Suprapubic skin (tissue), 4 donors: ENCODE results near the gene SEC22A. TPM values are rescaled to one million over a fixed set of nuclear protein-coding genes. Genes with fewer than 3 reads are reported as not detected.

Source experiments
- DNase-seq, 2 donors: peaks; one replicate each; pipeline ENCODE4 v3.0.0-alpha.2; 2019; ENCODE audit warnings: low spot score in 2 of 2
- H3K27ac ChIP-seq: fragments of 200-600 bp; sonication (generic); one replicate; pipeline ENCODE4 v1.5.1; 2019
- H3K27me3 ChIP-seq: fragments of 200-600 bp; sonication (generic); one replicate; pipeline ENCODE4 v1.5.1; 2019
- H3K36me3 ChIP-seq: fragments of 200-600 bp; sonication (generic); one replicate; pipeline ENCODE4 v1.5.1; 2019
- H3K4me1 ChIP-seq: fragments of 200-600 bp; sonication (generic); one replicate; pipeline ENCODE4 v1.5.1; 2019
- H3K4me3 ChIP-seq: fragments of 200-600 bp; sonication (generic); one replicate; pipeline ENCODE4 v1.5.1; 2019; ENCODE audit warnings: mild to moderate bottlenecking
- H3K9me3 ChIP-seq: fragments of 200-600 bp; sonication (generic); one replicate; pipeline ENCODE4 v1.5.1; 2019
- CTCF ChIP-seq, 2 donors: fragments of 200-600 bp in 1 of 2; fragments of 450-650 bp in 1 of 2; sonication (generic) in 1 of 2; IDR thresholded peaks; one replicate each; pipeline ENCODE4 v1.5.1; 2016 to 2019; ENCODE audit warnings: antibody characterized with exemption in 2 of 2, mild to moderate bottlenecking in 1 of 2, moderate library complexity in 1 of 2
- EP300 ChIP-seq: sonication (generic); formaldehyde crosslinking; IDR thresholded peaks from one replicate; pipeline ENCODE4 v1.6.1; 2017; ENCODE audit warnings: antibody characterized with exemption
- POLR2A ChIP-seq, 2 donors: fragments of 450-650 bp; IDR thresholded peaks; one replicate each; pipeline ENCODE4 v1.6.1; 2017; ENCODE audit warnings: antibody characterized with exemption in 2 of 2, mild to moderate bottlenecking in 2 of 2, moderate library complexity in 2 of 2
- POLR2AphosphoS5 ChIP-seq, 3 donors: sonication (generic); formaldehyde crosslinking; IDR thresholded peaks; one replicate each; pipeline ENCODE4 v1.6.1; 2017; ENCODE audit warnings: antibody characterized with exemption in 3 of 3
- WGBS: methylation state at CpG from one replicate; pipeline ENCODE4 v1.1.5; 2018; 5-methylcytosine and 5-hydroxymethylcytosine counted together
- total RNA-seq, 4 donors: library from RNA; depleted of rRNA; stranded (reverse); fragments of >200 nt; gene quantifications; one replicate each; pipeline ENCODE4 v1.1.0, GENCODE V29; 2016

The SEC22A gene
- total RNA-seq, 4 donors from 2014 or later: 20.1 to 43.1 (median 28.7) TPM

- H3K27ac ChIP-seq: no peak overlapping the region
- H3K4me3 ChIP-seq: no peak overlapping the region
- H3K9me3 ChIP-seq: peaks cover 3% of the 10 kb centered on the region
- H3K4me1 ChIP-seq: no peaks in the 10 kb centered on the region
- H3K27me3 ChIP-seq: no peaks in the 10 kb centered on the region
- no peak for DNase-seq
- TF ChIP-seq CTCF (IDR thresholded peaks at IDR 0.05) (no peak), POLR2A (IDR thresholded peaks at IDR 0.05) (no peak), POLR2AphosphoS5 (IDR thresholded peaks at IDR 0.05) (no peak), EP300 (no peak)
- H3K36me3 ChIP-seq: no peaks in the 10 kb centered on the region
- 92% methylated on average over 21 of the region's 23 CpGs for WGBS
Observed at GRCh38 chr3:123290962-123291361, 89.2 kb downstream of the SEC22A start.

GRCh38 chr3:123291404-123291803 lies 89.7 kb downstream of the SEC22A start:
- no peaks in the 10 kb centered on the region for H3K4me1 ChIP-seq
- no peaks in the 10 kb centered on the region for H3K27me3 ChIP-seq
- 77% methylated on average over 7 of the region's 7 CpGs for WGBS

GRCh38 chr3:123292321-123293310 lies 90.9 kb downstream of the SEC22A start:
- TF ChIP-seq EP300: no peak
- TF ChIP-seq CTCF (IDR thresholded peaks at IDR 0.05): no peak
- TF ChIP-seq POLR2A (IDR thresholded peaks at IDR 0.05): no peak
- no peak for TF ChIP-seq POLR2AphosphoS5 (IDR thresholded peaks at IDR 0.05)
- Histone ChIP-seq H3K9me3 (peaks cover 3% of the 10 kb centered on the region), H3K27me3 (no peaks in the 10 kb centered on the region), H3K4me1 (no peaks in the 10 kb centered on the region), H3K27ac (no peak overlapping the region), H3K4me3 (no peak overlapping the region), H3K36me3 (no peaks in the 10 kb centered on the region)
- no peak for DNase-seq
- 79% methylated on average over 3 of the region's 15 CpGs for WGBS

More at GRCh38 chr3:123291404-123291803, 89.7 kb downstream of the SEC22A start:
- Histone ChIP-seq H3K36me3 (no peaks in the 10 kb centered on the region), H3K4me3 (no peak overlapping the region), H3K9me3 (peaks cover 3% of the 10 kb centered on the region), H3K27ac (no peak overlapping the region)
- TF ChIP-seq POLR2A (IDR thresholded peaks at IDR 0.05): no peak
- TF ChIP-seq POLR2AphosphoS5 (IDR thresholded peaks at IDR 0.05): no peak
- TF ChIP-seq CTCF (IDR thresholded peaks at IDR 0.05): no peak
- no peak for TF ChIP-seq EP300
- DNase-seq: no peak

- Histone ChIP-seq H3K27me3 (no peaks in the 10 kb centered on the region), H3K36me3 (no peaks in the 10 kb centered on the region), H3K9me3 (peaks cover 3% of the 10 kb centered on the region), H3K4me1 (no peaks in the 10 kb centered on the region), H3K27ac (no peak overlapping the region), H3K4me3 (no peak overlapping the region)
- no peak for TF ChIP-seq EP300
- TF ChIP-seq POLR2AphosphoS5 (IDR thresholded peaks at IDR 0.05): no peak
- no peak for TF ChIP-seq POLR2A (IDR thresholded peaks at IDR 0.05)
- no peak for TF ChIP-seq CTCF (IDR thresholded peaks at IDR 0.05)
- 98% methylated on average over 13 of the region's 13 CpGs for WGBS
- DNase-seq: no peak
Observed at GRCh38 chr3:123294296-123294938, 92.7 kb downstream of the SEC22A start.
